Keratinocyte (primary cell): ENCODE data around the gene IQCE.

ENCODE experiments used
- EZH2 ChIP-seq: IDR thresholded peaks from one replicate; pipeline ENCODE4 v1.6.1; 2012; ENCODE audit warnings: inconsistent platforms, mild to moderate bottlenecking, low read length, moderate library complexity
- TF ChIP-seq, protein P1 (sequence below), 3 experiments: IDR thresholded peaks in 1 of 3; conservative IDR thresholded peaks in 1 of 3; optimal IDR thresholded peaks in 1 of 3; 2 replicates in 2 of 3; 3 replicates in 1 of 3; pipeline versions ENCODE3 to v1.5.1; 2011; ENCODE audit warnings: low read length in 3 of 3, mild to moderate bottlenecking in 3 of 3, moderate library complexity in 2 of 3, control low read depth in 1 of 3, inconsistent platforms in 1 of 3; ENCODE audit not compliant: insufficient read depth in 2 of 3; ENCODE audit errors: extremely low read depth in 1 of 3

DNA sequence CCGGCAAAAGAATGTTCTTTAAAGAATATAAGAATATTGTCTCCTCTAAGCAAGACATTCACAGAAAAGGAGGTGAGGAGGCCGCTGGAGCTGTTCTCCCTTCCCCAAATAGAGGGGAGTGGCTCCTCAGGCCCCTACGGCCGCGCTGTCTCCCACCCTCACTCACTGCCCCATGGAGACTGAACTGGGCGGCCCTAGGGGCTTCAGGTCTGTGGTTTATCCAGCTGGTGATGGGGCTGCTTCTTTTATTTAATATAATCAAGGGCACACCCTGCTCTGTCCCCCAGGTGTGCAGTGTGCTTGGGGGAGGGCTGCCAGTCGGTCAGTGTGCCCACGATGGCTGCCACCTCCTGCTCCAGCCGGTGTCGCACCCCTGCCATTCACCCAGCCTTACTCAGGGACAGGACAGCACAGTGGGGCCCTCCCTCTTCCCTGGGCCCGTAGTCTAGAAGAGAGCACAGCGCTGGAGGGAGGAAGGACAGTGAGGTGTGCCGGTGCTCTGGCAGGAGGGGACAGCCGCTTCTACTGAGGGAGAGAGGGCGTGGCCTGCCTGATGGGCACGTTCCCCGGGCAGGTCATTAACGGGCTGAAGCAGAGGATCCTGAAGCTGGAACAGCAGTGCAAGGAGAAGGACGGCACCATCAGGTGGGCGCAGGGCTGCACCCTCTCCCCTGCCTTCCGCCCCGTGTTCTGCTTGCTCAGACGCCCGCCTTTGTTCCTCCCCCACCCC lies 23.4 kb downstream of the IQCE start:
- TF ChIP-seq, protein P1, sequence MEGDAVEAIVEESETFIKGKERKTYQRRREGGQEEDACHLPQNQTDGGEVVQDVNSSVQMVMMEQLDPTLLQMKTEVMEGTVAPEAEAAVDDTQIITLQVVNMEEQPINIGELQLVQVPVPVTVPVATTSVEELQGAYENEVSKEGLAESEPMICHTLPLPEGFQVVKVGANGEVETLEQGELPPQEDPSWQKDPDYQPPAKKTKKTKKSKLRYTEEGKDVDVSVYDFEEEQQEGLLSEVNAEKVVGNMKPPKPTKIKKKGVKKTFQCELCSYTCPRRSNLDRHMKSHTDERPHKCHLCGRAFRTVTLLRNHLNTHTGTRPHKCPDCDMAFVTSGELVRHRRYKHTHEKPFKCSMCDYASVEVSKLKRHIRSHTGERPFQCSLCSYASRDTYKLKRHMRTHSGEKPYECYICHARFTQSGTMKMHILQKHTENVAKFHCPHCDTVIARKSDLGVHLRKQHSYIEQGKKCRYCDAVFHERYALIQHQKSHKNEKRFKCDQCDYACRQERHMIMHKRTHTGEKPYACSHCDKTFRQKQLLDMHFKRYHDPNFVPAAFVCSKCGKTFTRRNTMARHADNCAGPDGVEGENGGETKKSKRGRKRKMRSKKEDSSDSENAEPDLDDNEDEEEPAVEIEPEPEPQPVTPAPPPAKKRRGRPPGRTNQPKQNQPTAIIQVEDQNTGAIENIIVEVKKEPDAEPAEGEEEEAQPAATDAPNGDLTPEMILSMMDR (optimal IDR thresholded peaks at IDR 0.05 in 1 of 3, IDR thresholded peaks at IDR 0.05 in 1 of 3, conservative IDR thresholded peaks at IDR 0.05 in 1 of 3; ENCODE audit: extremely low read depth in 1 of 3, insufficient read depth in 2 of 3, low read length in 3 of 3), result no peak
- TF ChIP-seq EZH2, result no peak
